Measurements from ENCODE around the gene PPP1R37. TPM values are rescaled to one million over a fixed set of nuclear protein-coding genes. Genes with fewer than 3 reads are reported as not detected.

Gene PPP1R37
- total and polyA plus RNA-seq, 2 of the 13 experiments (the other 11 are each of a cell fraction or from before 2014, with no cell fraction given): 9.0 to 14.3 TPM

- intact Hi-C loops (cut with micrococcal nuclease; ENCODE audit: unreplicated experiment): no loop called here
- Histone ChIP-seq H3K9me3 (ENCODE audit: low read length) (no peaks in the 10 kb centered on the region), H3K36me3 (replicated peaks in 1 of 2; ENCODE audit: control insufficient read depth in 1 of 2, insufficient read depth in 2 of 2, low read length in 2 of 2) (no peaks in the 10 kb centered on the region), H3K4me2 (ENCODE audit: low read depth, low read length) (no peak overlapping the region), H3K4me3 (replicated peaks in 1 of 3; ENCODE audit: insufficient read depth in 1 of 3, low read depth in 2 of 3, low read length in 3 of 3) (no peak overlapping the region), H3K27ac (ENCODE audit: extremely low read length, insufficient read depth, low read length) (no peak overlapping the region), H4K20me1 (ENCODE audit: insufficient read depth, low read length) (no peaks in the 10 kb centered on the region), H3K27me3 (ENCODE audit: control insufficient read depth in 1 of 2, insufficient read depth in 2 of 2, low read length in 2 of 2) (no peaks in the 10 kb centered on the region), H3K79me2 (ENCODE audit: insufficient read depth, low read length) (no peaks in the 10 kb centered on the region), H3K9ac (ENCODE audit: insufficient read depth, low read depth, low read length) (no peak overlapping the region), H3K4me1 (ENCODE audit: insufficient read depth, low read length) (peaks cover 36% of the 10 kb centered on the region), H2AFZ (ENCODE audit: low read length) (no peak overlapping the region)
- no peak for DNase-seq (ENCODE audit: low spot score)
- ChIA-PET CTCF (ENCODE audit: low intra/inter-chr PET ratio, low total read pairs) (no interaction called here), POLR2A (no interaction called here)
- 88% methylated on average over 4 of the region's 4 CpGs for WGBS (ENCODE audit: low lambda C conversion rate)
- in situ Hi-C loops (cut with HindIII; ENCODE audit: extremely low pct_ligation_motif_present, low pct_unique_long_range_greater_than_20kb): no loop called here
- ATAC-seq: no peak
- no TSS peak for BruUV-seq (replicated peaks)
- no peak for FAIRE-seq
- TF ChIP-seq DPF2 (CRISPR knock-in tag; IDR thresholded peaks at IDR 0.05; ENCODE audit: borderline replicate concordance, low read depth) (no peak), ARID3A (IDR thresholded peaks at IDR 0.05; ENCODE audit: low read depth, low read length) (no peak), KLF11 (CRISPR knock-in tag; IDR thresholded peaks at IDR 0.05) (no peak), SOX6 (IDR thresholded peaks at IDR 0.05) (no peak), SOX6 (CRISPR knock-in tag; IDR thresholded peaks at IDR 0.05) (no peak), ZNF782 (CRISPR knock-in tag; IDR thresholded peaks at IDR 0.05; ENCODE audit: borderline replicate concordance) (no peak), ZNF446 (CRISPR knock-in tag; IDR thresholded peaks at IDR 0.05) (no peak), BRD4 (CRISPR knock-in tag; IDR thresholded peaks at IDR 0.05) (no peak), ZNF329 (CRISPR knock-in tag; IDR thresholded peaks at IDR 0.05; ENCODE audit: low read depth) (no peak)
Observed at GRCh38 chr19:45150180-45150579, 57.2 kb downstream of the PPP1R37 start.

Data from HepG2 (cell line).